ENCODE results near the gene PPP1R13B.

- TF ChIP-seq POLR2A (IDR thresholded peaks at IDR 0.05) (no peak), CTCF (IDR thresholded peaks at IDR 0.05) (no peak)
Observed at GRCh38 chr14:103840014-103840413, 7.4 kb downstream of the PPP1R13B start.

Measured in heart left ventricle (tissue), 13 donors.